Gastrocnemius medialis (tissue), 4 donors: Measurements from ENCODE around the gene RCSD1. TPM values are rescaled to one million over a fixed set of nuclear protein-coding genes. Genes with fewer than 3 reads are reported as not detected.

ENCODE experiments used
- ATAC-seq, 2 donors: fragments of 150-250 bp; one replicate each; pipeline ENCODE4 v1.9.1; 2016
- DNase-seq, 2 donors: peaks; one replicate each; pipeline ENCODE4 v3.0.0-alpha.2; 2019
- H3K27ac ChIP-seq, 4 donors: fragments of 200-600 bp; sonication (generic); 1 replicate in 1 of 4; 2 replicates in 3 of 4; pipeline ENCODE4 v1.5.1; 2016 to 2018; ENCODE audit warnings: mild to moderate bottlenecking in 2 of 4, moderate library complexity in 1 of 4
- H3K27me3 ChIP-seq, 3 donors: fragments of 200-600 bp; sonication (generic) in 2 of 3; 1 replicate in 1 of 3; 2 replicates in 2 of 3; pipeline versions ENCODE4 v1.5.1 to v1.6.0; 2016 to 2019; ENCODE audit warnings: mild to moderate bottlenecking in 1 of 3, moderate library complexity in 1 of 3
- H3K36me3 ChIP-seq, 2 donors: fragments of 200-600 bp; sonication (generic) in 1 of 2; one replicate each; pipeline ENCODE4 v1.5.1; 2017 to 2018
- H3K4me1 ChIP-seq, 2 donors: fragments of 200-600 bp; sonication (generic) in 1 of 2; one replicate each; pipeline ENCODE4 v1.5.1; 2016 to 2017; ENCODE audit warnings: mild to moderate bottlenecking in 2 of 2
- H3K4me3 ChIP-seq, 4 donors: fragments of 200-600 bp; sonication (generic) in 3 of 4; 1 replicate in 1 of 4; 2 replicates in 3 of 4; pipeline ENCODE4 v1.5.1; 2016 to 2019; ENCODE audit warnings: mild to moderate bottlenecking in 2 of 4
- H3K9me3 ChIP-seq, 3 donors: fragments of 200-600 bp; sonication (generic) in 2 of 3; 1 replicate in 1 of 3; 2 replicates in 2 of 3; pipeline ENCODE4 v1.5.1; 2016 to 2019
- CTCF ChIP-seq, 5 experiments: fragments of 450-650 bp in 3 of 5; fragments of 200-600 bp in 2 of 5; sonication (generic) in 2 of 5; IDR thresholded peaks in 4 of 5; conservative IDR thresholded peaks in 1 of 5; 1 replicate in 4 of 5; 2 replicates in 1 of 5; pipeline ENCODE4 v1.5.1; 2016 to 2019; ENCODE audit warnings: antibody characterized with exemption in 5 of 5, mild to moderate bottlenecking in 3 of 5, moderate library complexity in 3 of 5
- POLR2A ChIP-seq, 2 donors: fragments of 450-650 bp; IDR thresholded peaks; one replicate each; pipeline ENCODE4 v1.6.1; 2017; ENCODE audit warnings: antibody characterized with exemption in 2 of 2, mild to moderate bottlenecking in 2 of 2, moderate library complexity in 2 of 2
- in situ Hi-C, 4 donors: fragments of 200-750 bp; cut with MboI; loops; one replicate each; pipeline versions ENCODE4 v1.15.0 to v1.8.0; 2017; ENCODE audit warnings: low sequenced_read_pairs in 4 of 4
- intact Hi-C: fragments of 100-400 bp; cut with DNase I; formaldehyde crosslinking; loops from one replicate; pipeline ENCODE4 v1.15.1; 2023; ENCODE audit warnings: low total_unique reads
- total RNA-seq, 4 donors: library from RNA; depleted of rRNA; stranded (reverse); fragments of >200 nt; gene quantifications; one replicate each; pipeline versions ENCODE4 v1.1.0 to v1.2.3, GENCODE V29; 2016

The RCSD1 gene
- total RNA-seq, 4 donors from 2014 or later: 6.0 to 14.8 (median 7.5) TPM

DNA sequence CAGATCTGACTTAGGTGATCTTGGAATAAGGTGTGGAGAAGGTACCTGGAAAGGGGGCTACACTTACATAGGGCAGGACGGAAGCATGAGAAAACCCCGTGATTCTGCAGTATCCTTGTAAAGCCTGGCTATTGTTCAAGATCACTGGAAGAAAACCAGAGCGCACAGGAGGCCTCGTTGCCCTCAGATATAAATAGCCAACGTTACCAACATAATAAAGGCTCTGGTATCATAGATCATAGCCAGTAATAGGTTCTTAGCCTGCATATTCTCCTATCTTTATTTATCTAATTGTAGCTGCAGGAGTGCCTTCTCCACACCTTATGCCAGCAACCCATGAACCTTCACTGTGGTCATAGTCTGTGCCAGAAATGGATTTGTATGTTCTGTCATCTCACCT lies 55.8 kb downstream of the RCSD1 start:
- peaks cover 65 to 73% of the 10 kb centered on the region in 2 donors for H3K4me1 ChIP-seq
- intact Hi-C loops: loop anchor here (2.0 kb wide), 1 partner anchor 51 kb away; no protein-coding TSS in a partner anchor
- H3K9me3 ChIP-seq: no peaks in the 10 kb centered on the region
- no peaks in the 10 kb centered on the region for H3K27me3 ChIP-seq
- H3K36me3 ChIP-seq: peaks cover 0 to 6% of the 10 kb centered on the region in 2 donors
- peak overlapping the region; percentile 82 to 92 (median 86) for H3K27ac ChIP-seq
- DNase-seq: no peak
- in situ Hi-C loops: loop anchor here (5.0 to 25.0 kb wide), 2 partner anchors 84 to 624 kb away; no protein-coding TSS in a partner anchor
- no peak for TF ChIP-seq CTCF (IDR thresholded peaks at IDR 0.05 in 4 of 5, conservative IDR thresholded peaks at IDR 0.05 in 1 of 5)
- TF ChIP-seq POLR2A (IDR thresholded peaks at IDR 0.05): peak in 1 of 2 donors; percentile 14
- H3K4me3 ChIP-seq: no peak overlapping the region
- ATAC-seq: peak; percentile 77 to 85

DNA sequence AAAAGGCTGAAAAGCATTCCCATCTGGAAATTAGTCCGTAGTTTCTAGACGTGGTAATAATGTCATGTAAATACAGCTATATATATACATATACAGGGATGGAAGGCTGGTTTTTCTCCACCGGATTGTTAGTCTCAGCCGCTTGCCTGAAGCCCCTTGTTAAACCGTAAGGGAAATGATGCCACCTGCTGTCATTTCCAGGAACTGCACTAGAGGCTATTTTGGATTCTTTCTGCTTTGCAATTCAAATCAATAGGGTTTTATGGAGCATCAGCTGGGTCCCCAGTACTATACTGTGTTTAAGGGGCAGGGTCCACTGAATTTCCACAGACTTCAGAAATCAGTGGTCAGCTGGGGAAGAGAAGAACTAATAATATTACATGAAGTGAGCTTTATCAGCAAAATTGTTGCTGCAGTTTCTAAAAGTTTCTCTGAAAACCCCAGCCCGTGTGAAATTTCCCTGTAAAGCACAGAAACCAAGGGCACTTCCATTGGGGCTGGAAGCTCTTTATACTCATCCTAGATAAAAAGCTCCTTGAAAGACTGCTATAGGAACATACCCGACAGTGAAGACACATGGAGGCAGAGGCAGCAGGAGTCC lies 58.0 kb downstream of the RCSD1 start:
- Histone ChIP-seq H3K4me3 (no peak overlapping the region), H3K36me3 (peaks cover 0 to 6% of the 10 kb centered on the region in 2 donors), H3K27me3 (no peaks in the 10 kb centered on the region), H3K4me1 (peaks cover 46 to 61% of the 10 kb centered on the region in 2 donors), H3K9me3 (no peaks in the 10 kb centered on the region), H3K27ac (peak overlapping the region; percentile 82 to 92 (median 86))
- intact Hi-C loops (loop anchor here (1.0 kb wide), 1 partner anchor 88 kb away; no protein-coding TSS in a partner anchor), in situ Hi-C loops (loop anchor here (5.0 to 25.0 kb wide), 2 partner anchors 86 to 626 kb away; no protein-coding TSS in a partner anchor)
- TF ChIP-seq CTCF (IDR thresholded peaks at IDR 0.05 in 4 of 5, conservative IDR thresholded peaks at IDR 0.05 in 1 of 5) (peak; percentile 91 to 96 (median 95)), POLR2A (IDR thresholded peaks at IDR 0.05) (no peak)
- peak; percentile 38 to 39 for ATAC-seq
- peak; percentile 51 to 68 for DNase-seq

GRCh38 chr1:167689567-167689920 lies 59.5 kb downstream of the RCSD1 start:
- Histone ChIP-seq H3K36me3 (peaks cover 0 to 6% of the 10 kb centered on the region in 2 donors), H3K4me3 (no peak overlapping the region), H3K4me1 (peaks cover 41 to 60% of the 10 kb centered on the region in 2 donors), H3K9me3 (no peaks in the 10 kb centered on the region), H3K27ac (no peak overlapping the region), H3K27me3 (no peaks in the 10 kb centered on the region)
- in situ Hi-C loops (loop anchor here (5.0 to 25.0 kb wide), 2 partner anchors 87 to 627 kb away; no protein-coding TSS in a partner anchor), intact Hi-C loops (no loop called here)
- no peak for TF ChIP-seq POLR2A (IDR thresholded peaks at IDR 0.05)
- TF ChIP-seq CTCF (IDR thresholded peaks at IDR 0.05 in 4 of 5, conservative IDR thresholded peaks at IDR 0.05 in 1 of 5): no peak
- no peak for DNase-seq
- no peak for ATAC-seq

DNA sequence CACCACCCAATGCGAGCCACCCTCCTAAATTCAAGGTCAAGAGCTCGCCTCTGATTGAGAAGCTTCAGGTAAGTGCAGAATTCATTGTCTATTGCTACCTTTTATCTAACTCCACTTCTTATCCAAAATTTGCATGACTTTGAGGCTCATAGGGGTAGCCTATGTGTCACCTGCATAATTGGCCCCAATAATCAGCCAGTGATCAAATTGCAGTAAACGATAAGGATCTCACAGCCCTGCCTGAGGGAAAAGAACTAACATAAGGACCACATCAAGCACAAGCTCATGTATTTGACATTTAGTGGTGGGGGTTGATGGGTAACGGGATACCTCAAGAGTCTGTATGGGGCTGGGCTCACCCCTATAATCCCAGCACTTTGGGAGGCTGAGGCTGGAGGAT lies 60.0 kb downstream of the RCSD1 start:
- Histone ChIP-seq H3K36me3 (peaks cover 0 to 6% of the 10 kb centered on the region in 2 donors), H3K27ac (no peak overlapping the region)
- intact Hi-C loops: loop anchor here (2.0 kb wide), 1 partner anchor 133 kb away; no protein-coding TSS in a partner anchor

More for the DNA sequence above, 60.0 kb downstream of the RCSD1 start:
- no peaks in the 10 kb centered on the region for H3K9me3 ChIP-seq
- no peak for DNase-seq
- no peaks in the 10 kb centered on the region for H3K27me3 ChIP-seq
- in situ Hi-C loops: loop anchor here in 1 of 4 donors (25.0 kb wide), 1 partner anchor 628 kb away; no protein-coding TSS in a partner anchor
- ATAC-seq: no peak
- no peak overlapping the region for H3K4me3 ChIP-seq
- TF ChIP-seq CTCF (IDR thresholded peaks at IDR 0.05 in 4 of 5, conservative IDR thresholded peaks at IDR 0.05 in 1 of 5): no peak
- TF ChIP-seq POLR2A (IDR thresholded peaks at IDR 0.05): no peak
- peaks cover 36 to 60% of the 10 kb centered on the region in 2 donors for H3K4me1 ChIP-seq
